Ovary (tissue), 3 donors: ENCODE data around the gene FAM222B.

Experiments
- CTCF ChIP-seq, 3 donors: fragments of 450-650 bp in 2 of 3; fragments of 200-600 bp in 1 of 3; IDR thresholded peaks; one replicate each; pipeline versions ENCODE4 v1.5.1 to v1.8.0; 2016 to 2022; ENCODE audit warnings: antibody characterized with exemption in 3 of 3, mild to moderate bottlenecking in 1 of 3
- POLR2A ChIP-seq: fragments of 450-650 bp; IDR thresholded peaks from one replicate; pipeline ENCODE4 v1.6.1; 2017; ENCODE audit warnings: antibody characterized with exemption, mild to moderate bottlenecking, moderate library complexity
- donor health status: DM: no; HTN: no; CAD: no.

GRCh38 chr17:28729950-28730330 is 112.7 kb downstream of the FAM222B start:
- no peak for TF ChIP-seq POLR2A
- TF ChIP-seq CTCF (IDR thresholded peaks at IDR 0.05), result no peak
